MM.1S (cell line): ENCODE results near the gene GPR137B.

Experiments
- DNase-seq: peaks from one replicate; pipeline ENCODE4 v3.0.0-alpha.2; 2015
- H2AFZ ChIP-seq: fragments of 300-600 bp; sonication (generic); 2 replicates; pipeline ENCODE4 v1.6.0; 2016; ENCODE audit warnings: antibody characterized with exemption, low read length
- H3F3A ChIP-seq: fragments of 300-600 bp; sonication (generic); 2 replicates; pipeline ENCODE4 v1.6.1; 2016; ENCODE audit warnings: mild to moderate bottlenecking, antibody characterized with exemption, low read length, moderate library complexity, mixed read lengths; ENCODE audit not compliant: insufficient read depth
- H3K27ac ChIP-seq: fragments of 300-600 bp; sonication (generic); 2 replicates; pipeline ENCODE4 v1.5.1; 2016; ENCODE audit warnings: mild to moderate bottlenecking, low read length
- H3K27me3 ChIP-seq: fragments of 300-600 bp; sonication (generic); replicated peaks from 2 replicates; pipeline ENCODE4 v1.6.0; 2016; ENCODE audit warnings: low read length; ENCODE audit not compliant: insufficient read depth
- H3K36me3 ChIP-seq: fragments of 300-600 bp; sonication (generic); replicated peaks from 2 replicates; pipeline ENCODE4 v1.6.1; 2016; ENCODE audit warnings: mild to moderate bottlenecking, low read length, mixed read lengths; ENCODE audit not compliant: insufficient read depth
- H3K4me1 ChIP-seq: fragments of 300-600 bp; sonication (generic); 2 replicates; pipeline ENCODE4 v1.6.1; 2016; ENCODE audit warnings: low read length, mixed read lengths
- H3K4me2 ChIP-seq: fragments of 300-600 bp; sonication (generic); 2 replicates; pipeline ENCODE4 v1.6.0; 2016; ENCODE audit warnings: low read depth, low read length
- H3K4me3 ChIP-seq: fragments of 300-600 bp; sonication (generic); 2 replicates; pipeline ENCODE4 v1.5.1; 2016; ENCODE audit warnings: low read length, mixed read lengths
- H3K79me2 ChIP-seq: fragments of 300-600 bp; sonication (generic); 2 replicates; pipeline ENCODE4 v1.6.1; 2016; ENCODE audit warnings: mixed run types, low read length, mixed read lengths
- H3K9ac ChIP-seq: fragments of 300-600 bp; sonication (generic); 2 replicates; pipeline ENCODE4 v1.6.1; 2016; ENCODE audit warnings: low read length, mixed read lengths
- H3K9me2 ChIP-seq: fragments of 300-600 bp; sonication (generic); replicated peaks from 2 replicates; pipeline ENCODE4 v1.6.1; 2016; ENCODE audit warnings: mild to moderate bottlenecking, low read length, mixed read lengths; ENCODE audit not compliant: insufficient read depth
- H3K9me3 ChIP-seq: fragments of 300-600 bp; sonication (generic); replicated peaks from 2 replicates; pipeline ENCODE4 v1.6.1; 2016; ENCODE audit warnings: mild to moderate bottlenecking, low read length, mixed read lengths; ENCODE audit not compliant: insufficient read depth
- H4K20me1 ChIP-seq: fragments of 300-600 bp; sonication (generic); 2 replicates; pipeline ENCODE4 v1.6.1; 2016; ENCODE audit warnings: mild to moderate bottlenecking, low read length, moderate library complexity, mixed read lengths; ENCODE audit not compliant: insufficient read depth
- EZH2 ChIP-seq: fragments of 300-600 bp; sonication (generic); optimal IDR thresholded peaks from 2 replicates; pipeline ENCODE3; 2017; ENCODE audit warnings: low read depth, mild to moderate bottlenecking, antibody characterized with exemption, low read length, mixed read lengths
- EZH2phosphoT487 ChIP-seq: fragments of 300-600 bp; sonication (generic); IDR thresholded peaks from 2 replicates; pipeline ENCODE4 v1.6.1; 2018; ENCODE audit warnings: antibody characterized with exemption, low read length
- TF ChIP-seq, protein P1 (sequence below): fragments of 300-600 bp; sonication (generic); IDR thresholded peaks from 2 replicates; pipeline ENCODE4 v1.5.1; 2016; ENCODE audit warnings: antibody characterized with exemption, low read length, mixed read lengths

GPR137B gene

DNA sequence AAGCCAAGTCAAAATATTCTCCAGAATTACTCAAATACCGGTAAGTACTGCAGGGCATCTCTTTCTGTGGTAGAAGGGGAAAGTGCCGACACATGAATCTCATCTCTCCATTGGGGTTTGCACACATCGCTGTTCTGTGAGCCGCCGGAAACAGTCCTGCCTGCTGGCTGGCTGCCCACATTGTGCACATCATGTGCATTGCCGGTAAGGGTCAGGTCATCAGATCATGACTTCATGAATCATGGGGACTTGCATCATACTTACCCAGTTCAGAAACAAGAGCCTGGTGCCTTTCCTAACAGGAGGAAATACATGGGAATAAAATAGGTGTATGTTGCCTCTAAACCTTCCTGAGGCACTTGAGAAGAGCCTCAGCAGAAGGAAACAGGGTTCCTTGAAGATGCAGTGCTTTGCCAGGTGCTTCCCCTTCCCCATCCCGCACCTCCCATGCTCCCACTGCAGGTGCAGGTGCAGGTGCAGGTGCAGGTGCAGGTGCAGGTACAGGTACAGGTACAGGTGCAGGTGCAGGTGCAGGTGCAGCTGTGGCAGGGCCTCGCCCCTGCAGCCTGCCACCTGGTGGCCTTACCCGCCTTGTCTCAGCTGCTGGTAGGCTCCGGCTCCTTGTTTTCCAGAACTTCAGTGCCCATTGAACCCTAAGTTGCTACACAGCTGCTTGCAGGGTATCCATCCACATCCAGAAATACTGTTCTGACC, 26.5 kb downstream of the GPR137B start:
- H3K9me3 ChIP-seq = no peaks in the 10 kb centered on the region
- no peaks in the 10 kb centered on the region for H3K36me3 ChIP-seq
- H3K9me2 ChIP-seq = no peaks in the 10 kb centered on the region
- H3K79me2 ChIP-seq = no peaks in the 10 kb centered on the region
- peak overlapping the region; percentile 36; the same call in 1 of the 2 replicates for H3K27ac ChIP-seq
- TF ChIP-seq, protein P1, sequence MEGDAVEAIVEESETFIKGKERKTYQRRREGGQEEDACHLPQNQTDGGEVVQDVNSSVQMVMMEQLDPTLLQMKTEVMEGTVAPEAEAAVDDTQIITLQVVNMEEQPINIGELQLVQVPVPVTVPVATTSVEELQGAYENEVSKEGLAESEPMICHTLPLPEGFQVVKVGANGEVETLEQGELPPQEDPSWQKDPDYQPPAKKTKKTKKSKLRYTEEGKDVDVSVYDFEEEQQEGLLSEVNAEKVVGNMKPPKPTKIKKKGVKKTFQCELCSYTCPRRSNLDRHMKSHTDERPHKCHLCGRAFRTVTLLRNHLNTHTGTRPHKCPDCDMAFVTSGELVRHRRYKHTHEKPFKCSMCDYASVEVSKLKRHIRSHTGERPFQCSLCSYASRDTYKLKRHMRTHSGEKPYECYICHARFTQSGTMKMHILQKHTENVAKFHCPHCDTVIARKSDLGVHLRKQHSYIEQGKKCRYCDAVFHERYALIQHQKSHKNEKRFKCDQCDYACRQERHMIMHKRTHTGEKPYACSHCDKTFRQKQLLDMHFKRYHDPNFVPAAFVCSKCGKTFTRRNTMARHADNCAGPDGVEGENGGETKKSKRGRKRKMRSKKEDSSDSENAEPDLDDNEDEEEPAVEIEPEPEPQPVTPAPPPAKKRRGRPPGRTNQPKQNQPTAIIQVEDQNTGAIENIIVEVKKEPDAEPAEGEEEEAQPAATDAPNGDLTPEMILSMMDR = peak; percentile 51
- TF ChIP-seq EZH2phosphoT487 = no peak
- H3K9ac ChIP-seq = no peak overlapping the region
- H3K27me3 ChIP-seq = peaks cover 37% of the 10 kb centered on the region
- peak overlapping the region; percentile 30; the same call in 1 of the 2 replicates for H3K4me2 ChIP-seq
- no peak overlapping the region for H2AFZ ChIP-seq
- no peaks in the 10 kb centered on the region for H4K20me1 ChIP-seq
- peaks cover 12% of the 10 kb centered on the region for H3F3A ChIP-seq
- H3K4me1 ChIP-seq = peaks cover 14% of the 10 kb centered on the region
- H3K4me3 ChIP-seq = no peak overlapping the region
- DNase-seq = peak; percentile 78

DNA sequence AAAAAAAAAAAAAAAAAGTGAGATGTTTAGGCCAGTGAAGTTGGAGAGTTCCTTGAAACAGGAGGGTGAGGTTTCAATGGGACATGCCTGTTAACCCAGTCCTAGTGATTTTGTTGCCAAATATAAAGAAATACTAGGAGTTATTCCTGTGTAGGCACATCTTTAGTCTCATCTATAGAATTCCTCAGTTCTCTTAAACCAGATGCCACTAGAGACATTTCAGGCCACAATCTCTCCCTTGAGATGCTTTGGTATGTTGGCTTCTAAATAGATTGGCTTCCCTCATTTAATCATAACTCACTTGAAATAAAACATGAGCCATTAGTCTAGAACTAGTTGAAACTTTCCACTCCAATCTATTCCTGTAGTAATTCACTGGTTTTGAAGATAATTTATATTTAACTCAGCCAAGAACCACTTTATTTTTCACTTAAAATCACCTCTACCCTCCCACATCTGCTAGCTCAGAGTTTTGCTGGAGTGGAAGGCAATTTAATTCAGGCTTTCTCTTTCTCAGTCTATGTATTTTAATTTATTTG, 29.8 kb downstream of the GPR137B start:
- Histone ChIP-seq H3K4me3 (no peak overlapping the region), H3K79me2 (no peaks in the 10 kb centered on the region), H2AFZ (no peak overlapping the region), H3K4me1 (peaks cover 14% of the 10 kb centered on the region), H3K27ac (no peak overlapping the region), H3K27me3 (peaks cover 20% of the 10 kb centered on the region), H3K9ac (no peak overlapping the region), H3K36me3 (no peaks in the 10 kb centered on the region), H4K20me1 (no peaks in the 10 kb centered on the region), H3K9me2 (no peaks in the 10 kb centered on the region), H3K4me2 (no peak overlapping the region), H3F3A (peaks cover 12% of the 10 kb centered on the region), H3K9me3 (no peaks in the 10 kb centered on the region)
- DNase-seq = no peak
- TF ChIP-seq EZH2 (no peak), EZH2phosphoT487 (no peak)
- TF ChIP-seq, protein P1 = no peak

DNA sequence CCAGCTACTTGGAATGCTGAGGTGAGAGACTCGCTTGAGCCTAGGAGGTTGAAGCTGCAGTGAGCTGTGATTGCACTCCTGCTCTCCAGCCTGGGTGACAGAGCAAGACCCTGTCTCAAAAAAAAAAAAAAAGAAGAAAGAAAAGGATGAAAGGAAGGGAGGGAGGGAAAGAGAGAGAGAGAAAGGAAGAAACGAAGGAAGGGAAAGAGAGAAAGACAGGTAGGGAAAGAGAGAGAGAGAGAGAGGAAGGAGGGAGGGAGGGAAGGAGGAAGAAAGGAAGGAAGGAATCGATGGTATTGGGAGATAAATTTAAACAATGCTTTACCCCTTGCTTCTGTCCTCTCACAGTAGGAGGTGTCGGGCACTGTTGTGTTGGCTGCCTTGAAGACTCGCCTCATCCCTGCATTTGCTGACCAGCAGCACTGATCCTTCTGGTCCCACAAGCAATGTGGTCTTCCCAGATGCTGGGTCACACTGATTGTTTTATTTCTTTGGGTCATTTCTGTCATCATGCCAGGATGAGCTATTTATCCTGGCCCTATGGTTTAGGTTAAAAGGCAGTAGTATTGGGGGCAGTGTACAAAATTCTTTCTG, 30.9 kb downstream of the GPR137B start:
- H3K9me3 ChIP-seq = no peaks in the 10 kb centered on the region
- H3K4me2 ChIP-seq = no peak overlapping the region
- H4K20me1 ChIP-seq = no peaks in the 10 kb centered on the region
- peaks cover 12% of the 10 kb centered on the region for H3F3A ChIP-seq
- peaks cover 13% of the 10 kb centered on the region for H3K4me1 ChIP-seq
- TF ChIP-seq EZH2phosphoT487 = no peak
- TF ChIP-seq, protein P1 = no peak
- no peak for TF ChIP-seq EZH2
- no peak overlapping the region for H3K9ac ChIP-seq
- no peak for DNase-seq
- H3K27me3 ChIP-seq = peaks cover 15% of the 10 kb centered on the region
- H3K27ac ChIP-seq = no peak overlapping the region
- no peak overlapping the region for H2AFZ ChIP-seq
- H3K79me2 ChIP-seq = no peaks in the 10 kb centered on the region
- no peak overlapping the region for H3K4me3 ChIP-seq
- no peaks in the 10 kb centered on the region for H3K9me2 ChIP-seq
- H3K36me3 ChIP-seq = no peaks in the 10 kb centered on the region
